Measurements from ENCODE around the gene NAXD.
"Not testable (repeated sequence)": the region's sequence is repeated elsewhere in the genome, so short reads cannot be mapped to it uniquely, and the experiment has no call there.

NAXD gene

GRCh38 chr13:110669036-110669435 lies 53.7 kb downstream of the NAXD start:
- DNase-seq = no peak

- not testable (repeated sequence) for DNase-seq
These were observed 54.5 kb downstream of the NAXD start for GRCh38 chr13:110669814-110670213.

GRCh38 chr13:110676595-110677587 lies 61.5 kb downstream of the NAXD start:
- DNase-seq = no peak

GRCh38 chr13:110677731-110678545 lies 62.6 kb downstream of the NAXD start:
- DNase-seq = no peak

GRCh38 chr13:110680852-110681251 lies 65.5 kb downstream of the NAXD start:
- DNase-seq = no peak

- no peak for DNase-seq
These were observed 66.7 kb downstream of the NAXD start for GRCh38 chr13:110681868-110682550.

- DNase-seq = no peak
These were observed 67.4 kb downstream of the NAXD start for GRCh38 chr13:110682746-110683145.

- no peak for DNase-seq
These were observed 68.0 kb downstream of the NAXD start for GRCh38 chr13:110683203-110683883.

GRCh38 chr13:110683921-110684320 lies 68.6 kb downstream of the NAXD start:
- DNase-seq = no peak

GRCh38 chr13:110684388-110685056 lies 69.2 kb downstream of the NAXD start:
- no peak for DNase-seq

GRCh38 chr13:110685305-110686020 lies 70.1 kb downstream of the NAXD start:
- no peak for DNase-seq

GRCh38 chr13:110687736-110688135 lies 72.4 kb downstream of the NAXD start:
- DNase-seq = no peak

GRCh38 chr13:110689041-110689440 lies 73.7 kb downstream of the NAXD start:
- DNase-seq = no peak
